Measurements from ENCODE around the gene USB1. TPM values are rescaled to one million over a fixed set of nuclear protein-coding genes. Genes with fewer than 3 reads are reported as not detected.

Gene USB1
- total RNA-seq, 1 donor from 2014 or later: 39.7 TPM

DNA sequence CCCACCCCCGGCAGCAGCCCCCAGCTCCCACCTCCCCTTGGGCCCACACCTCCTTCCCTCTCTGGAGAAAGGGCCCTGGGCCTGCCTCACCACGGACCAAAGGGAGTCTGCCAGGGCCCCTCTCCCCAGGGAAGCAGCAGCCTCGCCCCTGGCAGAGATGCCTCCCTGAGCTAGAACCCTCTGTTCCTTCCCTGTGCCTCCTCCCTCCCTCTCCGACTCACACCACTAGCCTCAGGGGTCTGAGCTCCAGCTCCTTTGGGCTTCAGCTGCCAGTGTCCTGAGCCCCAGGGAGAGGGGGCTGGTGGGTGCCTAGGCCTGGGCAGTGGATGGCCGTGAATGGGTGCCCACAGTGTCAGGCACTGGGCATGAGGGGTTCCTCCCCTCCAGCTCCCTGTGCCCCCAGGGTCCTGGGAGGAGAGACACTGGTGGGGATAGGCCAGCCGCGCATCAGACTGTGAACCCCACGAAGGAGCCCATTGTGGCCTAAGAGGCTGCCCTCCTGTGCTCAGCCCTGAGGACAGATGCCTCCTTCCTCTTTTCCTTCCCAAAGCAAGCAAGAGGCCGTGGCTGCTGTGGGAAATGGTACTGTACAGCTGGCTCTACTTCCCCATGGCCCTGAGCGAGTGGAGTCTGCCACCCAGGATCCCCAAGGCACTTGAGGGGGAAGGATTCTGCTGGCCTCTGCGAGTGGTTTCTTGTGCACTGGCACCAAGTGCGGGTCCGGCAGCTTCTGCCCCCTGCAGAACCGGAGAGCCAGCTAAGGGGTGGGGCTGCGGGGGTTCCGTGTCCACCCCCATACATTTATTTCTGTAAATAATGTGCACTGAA lies 45.1 kb downstream of the USB1 start:
- H3K9me3 Mint-ChIP-seq: no peaks in the 10 kb centered on the region
- no peak for DNase-seq (ENCODE audit: extremely low spot score, unreplicated experiment)
- TF ChIP-seq, protein P1, sequence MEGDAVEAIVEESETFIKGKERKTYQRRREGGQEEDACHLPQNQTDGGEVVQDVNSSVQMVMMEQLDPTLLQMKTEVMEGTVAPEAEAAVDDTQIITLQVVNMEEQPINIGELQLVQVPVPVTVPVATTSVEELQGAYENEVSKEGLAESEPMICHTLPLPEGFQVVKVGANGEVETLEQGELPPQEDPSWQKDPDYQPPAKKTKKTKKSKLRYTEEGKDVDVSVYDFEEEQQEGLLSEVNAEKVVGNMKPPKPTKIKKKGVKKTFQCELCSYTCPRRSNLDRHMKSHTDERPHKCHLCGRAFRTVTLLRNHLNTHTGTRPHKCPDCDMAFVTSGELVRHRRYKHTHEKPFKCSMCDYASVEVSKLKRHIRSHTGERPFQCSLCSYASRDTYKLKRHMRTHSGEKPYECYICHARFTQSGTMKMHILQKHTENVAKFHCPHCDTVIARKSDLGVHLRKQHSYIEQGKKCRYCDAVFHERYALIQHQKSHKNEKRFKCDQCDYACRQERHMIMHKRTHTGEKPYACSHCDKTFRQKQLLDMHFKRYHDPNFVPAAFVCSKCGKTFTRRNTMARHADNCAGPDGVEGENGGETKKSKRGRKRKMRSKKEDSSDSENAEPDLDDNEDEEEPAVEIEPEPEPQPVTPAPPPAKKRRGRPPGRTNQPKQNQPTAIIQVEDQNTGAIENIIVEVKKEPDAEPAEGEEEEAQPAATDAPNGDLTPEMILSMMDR (conservative IDR thresholded peaks at IDR 0.05): no peak
- no peaks in the 10 kb centered on the region for H3K36me3 Mint-ChIP-seq
- H3K27me3 Mint-ChIP-seq: no peaks in the 10 kb centered on the region
- H3K4me3 Mint-ChIP-seq: no peak overlapping the region
- peaks cover 10% of the 10 kb centered on the region for H3K4me1 Mint-ChIP-seq (ENCODE audit: unreplicated experiment)
- H3K27ac Mint-ChIP-seq: no peak overlapping the region

DNA sequence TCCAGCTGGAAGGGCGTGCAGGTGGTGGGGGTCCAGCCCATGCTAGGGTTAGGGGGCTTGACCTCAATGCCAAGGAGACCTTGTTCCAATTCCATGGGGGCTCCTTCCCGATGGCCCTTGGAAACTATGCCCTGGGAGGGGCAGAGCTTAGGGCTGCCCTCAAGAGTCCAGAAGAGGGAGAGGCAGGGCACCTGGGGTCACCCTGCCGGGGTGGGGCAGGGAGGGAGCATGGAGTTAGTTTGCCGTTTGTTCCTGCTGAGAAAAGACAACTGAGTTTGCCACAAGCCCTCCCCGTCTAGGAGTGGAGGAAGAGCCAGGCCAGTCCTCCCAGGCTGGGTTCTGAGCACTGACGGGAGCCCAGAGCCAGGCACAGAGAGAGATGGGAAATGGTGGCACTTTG lies 45.7 kb downstream of the USB1 start:
- H3K36me3 Mint-ChIP-seq: no peaks in the 10 kb centered on the region
- H3K9me3 Mint-ChIP-seq: no peaks in the 10 kb centered on the region
- H3K27ac Mint-ChIP-seq: no peak overlapping the region
- H3K27me3 Mint-ChIP-seq: no peaks in the 10 kb centered on the region
- no peak for DNase-seq (ENCODE audit: extremely low spot score, unreplicated experiment)
- TF ChIP-seq, protein P1 (conservative IDR thresholded peaks at IDR 0.05): no peak
- H3K4me3 Mint-ChIP-seq: no peak overlapping the region
- peaks cover 10% of the 10 kb centered on the region for H3K4me1 Mint-ChIP-seq (ENCODE audit: unreplicated experiment)

DNA sequence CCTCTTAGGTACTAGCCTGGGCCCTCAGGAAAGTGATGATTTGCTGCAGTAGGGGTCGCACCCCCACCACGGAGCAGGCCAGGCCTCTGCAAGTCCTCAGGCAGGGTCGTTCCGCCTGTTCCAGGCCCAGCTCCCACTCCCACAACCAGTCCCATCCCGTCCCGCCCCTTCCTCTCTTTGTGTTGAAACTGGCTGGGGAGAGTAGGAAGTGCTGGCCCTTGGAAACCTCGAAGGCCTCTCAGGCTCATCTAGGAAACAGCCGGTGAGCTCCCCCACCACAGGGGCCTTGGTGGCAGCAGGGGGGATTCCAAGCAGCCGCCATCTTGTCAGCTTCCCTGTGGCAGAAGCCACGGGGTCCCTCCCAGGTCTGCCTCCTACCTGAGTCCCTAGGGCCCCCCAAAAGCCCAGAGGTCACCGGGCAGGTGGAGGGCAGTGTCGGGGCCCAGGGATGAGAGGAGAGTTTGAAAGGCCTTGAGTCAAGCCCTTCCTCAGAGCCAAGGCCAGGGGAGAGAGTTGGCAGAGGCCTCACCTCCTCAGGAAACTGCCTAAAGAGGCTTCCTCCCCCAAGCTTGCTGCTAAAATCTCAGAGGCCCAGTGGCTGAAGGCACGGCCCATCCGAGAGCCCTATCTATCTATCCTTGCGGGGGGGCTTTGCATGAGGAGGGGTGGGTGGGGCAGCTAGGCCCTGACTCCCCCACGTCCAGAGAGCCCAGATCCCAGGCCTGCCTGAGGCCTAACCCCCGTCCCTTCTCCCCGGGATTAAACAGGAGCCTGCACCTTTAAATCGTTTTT lies 46.5 kb downstream of the USB1 start:
- no peak overlapping the region for H3K4me3 Mint-ChIP-seq
- no peaks in the 10 kb centered on the region for H3K27me3 Mint-ChIP-seq
- H3K36me3 Mint-ChIP-seq: no peaks in the 10 kb centered on the region
- H3K9me3 Mint-ChIP-seq: no peaks in the 10 kb centered on the region
- H3K4me1 Mint-ChIP-seq (ENCODE audit: unreplicated experiment): peaks cover 10% of the 10 kb centered on the region
- H3K27ac Mint-ChIP-seq: no peak overlapping the region
- TF ChIP-seq, protein P1 (conservative IDR thresholded peaks at IDR 0.05): no peak
- no peak for DNase-seq (ENCODE audit: extremely low spot score, unreplicated experiment)

DNA sequence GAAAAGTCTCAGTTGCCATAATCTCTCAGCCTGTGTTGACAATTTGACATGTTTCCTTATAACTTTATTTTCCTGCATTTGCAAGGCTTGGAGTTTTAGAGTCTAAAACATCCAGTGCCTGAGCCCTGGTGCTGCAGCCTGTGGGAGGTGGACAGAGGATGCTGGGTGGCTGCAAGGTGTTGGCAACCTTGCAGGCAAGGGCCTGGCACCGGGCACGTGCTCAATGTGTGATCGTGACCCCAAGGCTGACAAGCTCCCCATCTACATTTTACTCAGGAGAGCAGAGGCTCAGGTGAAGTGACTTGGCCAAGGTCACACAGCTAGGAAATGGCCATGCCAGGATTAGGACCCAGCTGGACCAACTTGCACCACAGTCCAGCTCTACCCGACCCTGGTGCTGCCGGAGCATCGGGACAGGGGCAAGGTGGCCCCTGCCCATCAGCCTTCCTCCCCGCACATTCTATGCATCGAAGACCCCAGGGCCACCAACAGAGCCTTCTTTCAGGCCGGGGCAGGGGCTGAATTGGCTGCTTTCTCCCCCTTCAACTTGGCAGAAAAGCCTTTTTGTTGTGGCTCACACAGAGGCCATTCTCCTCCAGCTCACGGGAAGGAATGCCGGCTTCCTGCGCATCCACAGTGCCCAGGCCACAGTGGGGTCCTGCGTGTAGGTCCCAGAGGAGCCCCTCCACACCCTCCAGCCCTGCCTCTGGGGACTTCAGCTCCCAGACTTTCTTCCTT lies 47.5 kb downstream of the USB1 start:
- Mint-ChIP-seq H3K9me3 (no peaks in the 10 kb centered on the region), H3K4me1 (ENCODE audit: unreplicated experiment) (peaks cover 10% of the 10 kb centered on the region), H3K27me3 (no peaks in the 10 kb centered on the region), H3K4me3 (no peak overlapping the region), H3K36me3 (no peaks in the 10 kb centered on the region), H3K27ac (no peak overlapping the region)
- TF ChIP-seq, protein P1 (conservative IDR thresholded peaks at IDR 0.05): no peak
- no peak for DNase-seq (ENCODE audit: extremely low spot score, unreplicated experiment)
